GM18951 (cell line): ENCODE results near the gene SLC16A11.
"Not testable (repeated sequence)": the region's sequence is repeated elsewhere in the genome, so short reads cannot be mapped to it uniquely, and the experiment has no call there.

Source experiments
- POLR2A ChIP-seq: IDR thresholded peaks from 4 replicates; pipeline ENCODE4 v1.6.1; 2011; ENCODE audit warnings: mild to moderate bottlenecking; ENCODE audit not compliant: insufficient read length, insufficient read depth; ENCODE audit errors: extremely low read depth
- in situ Hi-C: fragments of 300-500 bp; cut with MboI; formaldehyde crosslinking; loops from one replicate; pipeline ENCODE4 v1.12.0; 2022; ENCODE audit warnings: low sequenced_read_pairs, mixed read lengths, inconsistent platforms; ENCODE audit not compliant: unreplicated experiment

Gene SLC16A11

DNA sequence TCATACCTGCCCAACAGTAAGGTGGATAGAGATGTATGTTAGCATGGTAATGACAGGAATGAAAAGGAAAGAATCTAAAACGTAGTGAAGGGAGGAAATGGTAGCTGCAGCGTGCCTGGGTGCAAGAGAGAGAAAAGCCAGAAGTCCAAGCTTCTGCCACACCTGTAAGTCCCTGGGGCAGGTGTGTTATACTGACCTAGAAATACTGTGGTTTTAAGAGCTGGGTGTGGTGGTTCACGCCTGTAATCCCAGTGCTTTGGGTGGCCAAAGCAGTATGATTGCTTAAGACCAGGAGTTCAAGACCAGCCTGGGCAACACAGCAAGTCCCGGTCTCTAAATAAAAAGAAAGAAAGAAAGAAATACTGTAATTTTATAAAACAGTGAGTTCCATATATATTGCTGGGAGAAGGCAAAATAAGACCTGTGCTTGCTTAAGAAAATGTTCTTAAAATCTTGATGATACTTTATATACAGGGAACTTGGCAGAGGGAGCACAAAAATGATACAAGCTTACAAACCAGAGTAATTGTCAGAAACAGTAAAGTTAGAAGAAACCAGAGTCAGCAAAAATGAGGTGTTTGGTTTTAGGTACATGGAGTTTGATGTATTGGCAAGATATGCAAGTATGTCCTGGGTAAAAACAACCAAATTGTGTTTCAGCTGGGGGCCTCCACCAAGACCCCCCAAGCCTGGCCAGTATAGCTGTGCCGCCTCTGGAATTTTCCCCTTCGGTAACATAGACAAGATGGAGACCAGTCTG is 41.4 kb downstream of the SLC16A11 start:
- TF ChIP-seq POLR2A: no peak
- in situ Hi-C loops: loop anchor here (10.0 kb wide), 1 partner anchor 88 kb away; no protein-coding TSS in a partner anchor

- no peak for TF ChIP-seq POLR2A
- in situ Hi-C loops: loop anchor here (10.0 kb wide), 1 partner anchor 87 kb away; no protein-coding TSS in a partner anchor
Measured at GRCh38 chr17:7001318-7001961, 42.5 kb downstream of the SLC16A11 start.

DNA sequence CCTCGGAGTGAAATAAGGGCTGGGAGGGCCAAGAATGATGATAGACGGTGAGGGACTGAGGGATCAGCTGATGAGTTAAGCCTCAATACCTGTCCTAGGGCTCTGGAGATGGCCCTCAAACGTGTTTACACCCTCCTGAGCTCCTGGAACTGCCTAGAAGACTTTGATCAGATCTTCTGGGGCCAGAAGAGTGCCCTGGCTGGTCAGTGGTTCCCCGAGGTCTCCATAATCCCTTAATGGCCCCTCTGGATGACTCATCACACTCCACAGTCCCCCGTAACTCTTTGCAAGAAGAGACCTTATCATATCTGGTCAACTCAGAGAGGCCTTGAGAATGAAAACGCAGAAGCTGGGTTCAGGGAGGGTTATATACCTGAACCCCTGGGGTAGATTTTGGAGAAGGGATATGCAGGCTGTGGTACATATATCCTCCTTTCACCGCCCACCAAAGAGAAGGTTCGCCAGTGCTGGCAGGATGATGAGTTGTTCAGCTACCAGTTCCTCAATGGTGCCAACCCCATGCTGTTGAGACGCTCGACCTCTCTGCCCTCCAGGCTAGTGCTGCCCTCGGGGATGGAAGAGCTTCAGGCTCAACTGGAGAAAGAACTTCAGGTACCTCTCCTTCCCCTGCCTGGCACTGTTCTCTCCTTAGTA is 44.9 kb downstream of the SLC16A11 start:
- in situ Hi-C loops: no loop called here
- TF ChIP-seq POLR2A: no peak

DNA sequence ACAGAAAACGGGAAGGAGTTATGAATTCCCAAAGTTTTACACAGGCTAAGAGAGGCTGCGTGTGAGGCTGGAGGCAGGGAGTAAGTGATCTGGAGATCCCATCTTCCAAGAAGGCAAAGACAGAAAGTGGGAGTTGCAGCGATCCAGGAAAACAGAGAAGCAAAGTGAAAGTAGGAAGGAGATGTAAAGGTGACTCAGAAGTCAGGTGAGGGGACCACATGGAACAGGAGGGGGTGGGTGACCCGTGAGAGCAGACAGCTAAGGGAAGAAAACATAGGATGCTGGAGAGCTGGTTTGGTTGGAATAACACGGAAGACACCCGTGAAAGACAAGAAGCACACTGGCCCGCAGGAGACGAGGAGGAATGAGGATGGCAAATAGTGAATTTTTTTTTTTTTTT is 46.7 kb downstream of the SLC16A11 start:
- no peak for TF ChIP-seq POLR2A
- in situ Hi-C loops: no loop called here

DNA sequence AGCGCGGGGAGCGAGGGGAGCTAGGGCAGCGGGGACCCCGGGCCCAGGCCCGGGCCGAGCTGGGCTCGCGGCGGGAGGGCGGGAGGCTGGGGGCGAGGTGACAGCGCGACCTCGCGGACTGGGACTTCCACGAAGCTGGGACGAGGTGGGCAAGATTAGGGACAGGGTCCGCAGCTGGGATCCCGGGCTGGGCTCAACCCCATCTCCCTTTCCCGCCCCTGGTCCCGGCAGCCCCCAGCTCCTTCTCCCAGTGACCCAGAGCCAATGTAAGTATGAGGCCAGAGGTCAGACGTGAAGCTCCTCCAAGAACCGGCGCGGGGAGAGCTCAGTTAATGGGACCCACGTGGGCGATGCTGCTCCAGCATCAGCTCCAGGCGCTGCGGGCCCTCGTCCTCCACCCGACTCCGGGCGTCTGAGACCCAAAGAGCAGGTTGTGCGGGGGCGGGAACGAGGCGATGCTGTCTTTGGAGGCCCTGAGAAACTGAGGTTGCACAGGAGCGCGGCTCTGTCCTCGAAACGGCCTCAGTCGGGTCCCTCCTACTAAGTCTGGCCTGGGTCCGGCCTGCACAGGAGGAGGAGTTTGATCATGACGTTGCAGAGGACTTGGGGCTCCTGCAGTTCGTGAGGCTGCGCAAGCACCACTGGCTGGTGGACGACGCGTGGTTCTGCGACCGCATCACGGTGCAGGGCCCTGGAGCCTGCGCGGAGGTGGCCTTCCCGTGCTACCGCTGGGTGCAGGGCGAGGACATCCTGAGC is 47.5 kb downstream of the SLC16A11 start:
- TF ChIP-seq POLR2A: no peak
- in situ Hi-C loops: no loop called here

DNA sequence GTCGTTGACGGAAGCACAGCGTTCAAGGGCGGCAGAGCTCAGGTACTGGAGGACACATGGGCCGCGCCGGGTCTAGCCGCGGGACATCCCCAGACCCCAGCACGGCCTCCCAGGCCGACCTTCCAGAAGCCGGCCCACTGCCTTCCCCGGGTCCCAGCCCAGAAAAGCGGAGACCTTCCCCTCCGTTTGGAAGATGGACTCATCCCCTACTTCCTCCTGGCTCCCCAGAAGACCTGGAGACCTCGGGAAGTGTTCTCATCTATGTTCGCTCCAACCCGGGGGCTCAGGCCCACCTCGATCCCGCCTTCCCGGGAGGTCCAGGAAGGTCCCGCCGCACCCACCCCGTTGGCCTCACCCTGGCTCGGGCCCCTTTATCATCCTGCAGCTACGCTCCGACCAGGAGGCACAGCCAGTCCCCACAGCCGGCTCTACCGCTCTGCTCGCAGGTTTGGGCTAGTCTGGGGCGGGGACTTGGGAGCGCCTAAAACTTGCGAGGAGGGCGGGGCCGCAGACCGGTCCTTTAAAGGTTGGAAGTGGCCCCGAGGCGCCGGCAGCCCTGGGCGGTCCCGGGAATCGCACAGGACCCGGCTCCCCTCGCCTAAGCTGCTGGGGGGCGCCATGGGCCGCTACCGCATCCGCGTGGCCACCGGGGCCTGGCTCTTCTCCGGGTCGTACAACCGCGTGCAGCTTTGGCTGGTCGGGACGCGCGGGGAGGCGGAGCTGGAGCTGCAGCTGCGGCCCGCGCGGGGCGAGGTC is 48.2 kb downstream of the SLC16A11 start, which contains the start of gene ALOX12:
TSS of gene ALOX12 (plus strand) at position 550 of the 756 bp plus-strand sequence. CDS start at position 619, 69 bp downstream.
- in situ Hi-C loops: no loop called here
- no peak for TF ChIP-seq POLR2A

DNA sequence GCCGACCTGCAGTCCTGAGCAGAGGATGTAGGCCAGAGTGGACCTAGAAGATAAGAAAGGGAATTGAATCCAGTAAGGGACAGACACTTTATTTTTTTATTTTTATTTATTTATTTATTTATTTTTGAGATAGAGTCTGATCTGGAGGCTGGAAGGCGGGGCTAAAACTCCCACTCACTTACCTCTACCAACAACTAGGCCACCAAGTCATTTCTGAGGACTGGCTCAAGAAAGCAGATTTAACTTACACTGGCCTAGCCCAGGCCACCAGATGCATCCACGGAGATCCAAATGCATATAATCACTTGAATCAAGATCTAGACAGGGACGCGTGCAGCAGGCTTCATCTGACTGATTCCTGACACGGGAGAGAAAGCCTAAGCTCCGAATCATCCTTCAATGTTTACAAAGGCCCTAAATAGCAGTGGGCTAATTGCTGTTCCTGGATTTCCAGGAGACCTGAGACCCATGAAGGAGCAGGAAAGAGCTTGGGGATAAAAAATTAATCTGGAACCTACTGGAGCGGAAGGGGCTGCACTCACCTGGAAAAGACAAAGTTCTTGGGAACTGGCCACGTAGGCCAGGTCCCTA is 49.1 kb downstream of the SLC16A11 start:
- no peak for TF ChIP-seq POLR2A

DNA sequence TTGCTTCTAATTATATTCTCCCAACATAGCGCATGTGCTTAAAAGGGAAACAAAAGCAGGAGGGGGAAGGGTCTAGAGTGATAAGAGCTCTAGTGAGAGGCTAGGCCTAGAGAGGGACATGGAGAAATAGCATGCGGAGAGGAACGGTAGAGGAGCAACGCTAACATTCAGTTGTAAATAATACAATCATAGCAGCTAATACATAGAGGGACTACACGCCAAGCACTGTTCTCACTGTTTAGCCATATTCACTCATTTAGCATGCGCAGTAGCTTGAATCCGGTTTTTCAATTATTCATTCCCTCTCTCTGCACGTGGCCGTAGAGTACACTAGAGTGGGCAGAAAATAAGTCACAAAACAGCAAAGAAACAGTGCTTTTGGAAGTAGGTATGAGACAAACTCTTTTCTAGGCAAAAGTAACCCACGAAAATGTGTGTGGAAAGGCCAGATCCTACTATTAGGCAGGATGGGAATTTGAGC is 49.7 kb downstream of the SLC16A11 start:
- TF ChIP-seq POLR2A: no peak

More for the DNA sequence above, 49.1 kb downstream of the SLC16A11 start:
- in situ Hi-C loops: no loop called here

DNA sequence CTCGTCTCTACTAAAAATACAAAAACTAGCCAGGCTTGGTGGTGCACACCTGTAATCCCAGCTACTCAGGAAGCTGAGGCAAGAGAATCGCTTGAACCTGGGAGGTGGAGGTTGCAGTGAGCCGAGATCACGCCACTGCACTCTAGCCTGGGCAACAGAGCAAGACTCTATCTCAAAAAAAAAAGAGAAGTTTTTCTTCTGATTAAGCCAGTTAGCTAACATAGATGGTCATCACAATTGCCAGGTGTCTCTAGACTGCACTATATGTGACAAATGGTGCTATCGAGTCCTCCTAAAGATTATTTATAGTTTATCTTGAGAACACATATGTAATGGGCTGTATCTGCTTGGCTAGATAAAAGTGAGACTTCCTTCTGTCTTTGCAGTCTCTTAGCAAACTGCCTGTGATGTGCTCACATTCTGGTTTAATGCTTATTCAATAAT is 50.3 kb downstream of the SLC16A11 start:
- in situ Hi-C loops: not testable (repeated sequence)

More for the DNA sequence above, 49.7 kb downstream of the SLC16A11 start:
- in situ Hi-C loops: no loop called here
